Endothelial cell (in vitro differentiated cells): ENCODE results near the gene STK32C. TPM values are rescaled to one million over a fixed set of nuclear protein-coding genes. Genes with fewer than 3 reads are reported as not detected.

Source experiments
- DNase-seq: peaks from one replicate; pipeline ENCODE4 v3.0.0; 2021; ENCODE audit warnings: low spot score
- H3K27ac Mint-ChIP-seq: one replicate; pipeline ENCODE4 v1.8.0; 2021; ENCODE audit warnings: mixed read lengths, inconsistent platforms; ENCODE audit not compliant: unreplicated experiment
- H3K27me3 Mint-ChIP-seq: one replicate; pipeline ENCODE4 v1.8.0; 2021; ENCODE audit warnings: mild to moderate bottlenecking, moderate library complexity, mixed read lengths, inconsistent platforms; ENCODE audit not compliant: unreplicated experiment
- H3K36me3 Mint-ChIP-seq: one replicate; pipeline ENCODE4 v1.8.0; 2021; ENCODE audit warnings: mild to moderate bottlenecking, low read depth, mixed read lengths, inconsistent platforms; ENCODE audit not compliant: unreplicated experiment
- H3K4me1 Mint-ChIP-seq: one replicate; pipeline ENCODE4 v1.8.0; 2021; ENCODE audit warnings: mild to moderate bottlenecking, mixed read lengths, inconsistent platforms; ENCODE audit not compliant: unreplicated experiment
- H3K4me3 Mint-ChIP-seq: one replicate; pipeline ENCODE4 v1.8.0; 2021; ENCODE audit warnings: mild to moderate bottlenecking, mixed read lengths, inconsistent platforms; ENCODE audit not compliant: unreplicated experiment
- H3K9me3 Mint-ChIP-seq: one replicate; pipeline ENCODE4 v1.8.0; 2021; ENCODE audit warnings: mixed read lengths, inconsistent platforms; ENCODE audit not compliant: unreplicated experiment
- CTCF ChIP-seq: fragments of 200-600 bp; sonication (generic); IDR thresholded peaks from one replicate; pipeline ENCODE4 v1.5.0; 2021; ENCODE audit warnings: antibody characterized with exemption; ENCODE audit not compliant: unreplicated experiment
- total RNA-seq: library from RNA; stranded (reverse); fragmentation: NEBNext Ultra II Directional; extraction: Animal tissue kit (Norgen Biotek cat#: 25700); gene quantifications from one replicate; pipeline ENCODE4 v1.2.1, GENCODE V29; 2021; ENCODE audit not compliant: unreplicated experiment

The STK32C gene
- total RNA-seq, 1 donor from 2014 or later = 12.6 TPM

GRCh38 chr10:132226586-132227405 is 81.0 kb downstream of the STK32C start:
- H3K27ac Mint-ChIP-seq = no peak overlapping the region

GRCh38 chr10:132225849-132226205 is 81.9 kb downstream of the STK32C start:
- Mint-ChIP-seq H3K4me1 (peaks cover 3% of the 10 kb centered on the region), H3K9me3 (no peaks in the 10 kb centered on the region), H3K36me3 (peaks cover 5% of the 10 kb centered on the region), H3K4me3 (no peak overlapping the region), H3K27me3 (peaks cover 13% of the 10 kb centered on the region), H3K27ac (no peak overlapping the region)
- no peak for TF ChIP-seq CTCF
- no peak for DNase-seq

More at GRCh38 chr10:132226586-132227405, 81.0 kb downstream of the STK32C start:
- H3K4me1 Mint-ChIP-seq = peaks cover 9% of the 10 kb centered on the region
- TF ChIP-seq CTCF = no peak
- peak overlapping the region; percentile 0 for H3K4me3 Mint-ChIP-seq
- peaks cover 18% of the 10 kb centered on the region for H3K27me3 Mint-ChIP-seq
- H3K9me3 Mint-ChIP-seq = no peaks in the 10 kb centered on the region
- DNase-seq = no peak
- H3K36me3 Mint-ChIP-seq = peaks cover 10% of the 10 kb centered on the region

- no peak overlapping the region for H3K4me3 Mint-ChIP-seq
- H3K27me3 Mint-ChIP-seq = peaks cover 17% of the 10 kb centered on the region
- peaks cover 3% of the 10 kb centered on the region for H3K4me1 Mint-ChIP-seq
- TF ChIP-seq CTCF = no peak
- no peaks in the 10 kb centered on the region for H3K9me3 Mint-ChIP-seq
- DNase-seq = no peak
- H3K36me3 Mint-ChIP-seq = peaks cover 5% of the 10 kb centered on the region
- no peak overlapping the region for H3K27ac Mint-ChIP-seq
Observed at GRCh38 chr10:132225073-132225848, 82.5 kb downstream of the STK32C start.

GRCh38 chr10:132224343-132225072 is 83.2 kb downstream of the STK32C start:
- peaks cover 16% of the 10 kb centered on the region for H3K27me3 Mint-ChIP-seq
- peaks cover 5% of the 10 kb centered on the region for H3K36me3 Mint-ChIP-seq

More at GRCh38 chr10:132224343-132225072, 83.2 kb downstream of the STK32C start:
- no peak overlapping the region for H3K27ac Mint-ChIP-seq
- no peak for TF ChIP-seq CTCF
- no peaks in the 10 kb centered on the region for H3K4me1 Mint-ChIP-seq
- DNase-seq = no peak
- H3K4me3 Mint-ChIP-seq = no peak overlapping the region
- no peaks in the 10 kb centered on the region for H3K9me3 Mint-ChIP-seq
